ENCODE measurements around the gene CD1C.

DNA sequence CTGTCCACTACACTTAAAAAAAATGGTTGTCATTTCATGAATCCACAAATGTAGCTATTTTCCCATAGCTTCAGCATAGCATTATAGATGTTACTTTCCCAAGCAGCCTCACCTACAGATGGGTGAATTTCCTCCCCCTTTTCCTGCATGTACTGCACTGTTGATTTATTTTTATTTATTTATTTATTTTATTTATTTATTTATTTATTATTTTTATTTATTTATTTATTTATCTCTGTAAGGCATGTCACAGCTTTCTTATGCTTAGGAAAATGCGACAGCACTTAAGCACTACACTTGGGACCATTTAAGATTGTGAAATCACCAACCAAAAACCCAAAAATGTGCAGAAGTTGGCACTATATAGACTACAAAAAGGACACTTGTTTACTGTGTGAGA, 30.6 kb upstream of the CD1C start:
- TF ChIP-seq, protein P1, sequence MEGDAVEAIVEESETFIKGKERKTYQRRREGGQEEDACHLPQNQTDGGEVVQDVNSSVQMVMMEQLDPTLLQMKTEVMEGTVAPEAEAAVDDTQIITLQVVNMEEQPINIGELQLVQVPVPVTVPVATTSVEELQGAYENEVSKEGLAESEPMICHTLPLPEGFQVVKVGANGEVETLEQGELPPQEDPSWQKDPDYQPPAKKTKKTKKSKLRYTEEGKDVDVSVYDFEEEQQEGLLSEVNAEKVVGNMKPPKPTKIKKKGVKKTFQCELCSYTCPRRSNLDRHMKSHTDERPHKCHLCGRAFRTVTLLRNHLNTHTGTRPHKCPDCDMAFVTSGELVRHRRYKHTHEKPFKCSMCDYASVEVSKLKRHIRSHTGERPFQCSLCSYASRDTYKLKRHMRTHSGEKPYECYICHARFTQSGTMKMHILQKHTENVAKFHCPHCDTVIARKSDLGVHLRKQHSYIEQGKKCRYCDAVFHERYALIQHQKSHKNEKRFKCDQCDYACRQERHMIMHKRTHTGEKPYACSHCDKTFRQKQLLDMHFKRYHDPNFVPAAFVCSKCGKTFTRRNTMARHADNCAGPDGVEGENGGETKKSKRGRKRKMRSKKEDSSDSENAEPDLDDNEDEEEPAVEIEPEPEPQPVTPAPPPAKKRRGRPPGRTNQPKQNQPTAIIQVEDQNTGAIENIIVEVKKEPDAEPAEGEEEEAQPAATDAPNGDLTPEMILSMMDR (conservative IDR thresholded peaks at IDR 0.05) = no peak
- TF ChIP-seq ZFX (IDR thresholded peaks at IDR 0.05) = no peak
